H7 (cell line): Measurements from ENCODE around the gene CDT1. TPM values are rescaled to one million over a fixed set of nuclear protein-coding genes. Genes with fewer than 3 reads are reported as not detected.

Experiments used
- DNase-seq: peaks from one replicate; pipeline ENCODE4 v3.0.0; 2012
- H3K27me3 ChIP-seq: 2 replicates; pipeline ENCODE4 v1.6.0; 2011; ENCODE audit warnings: mild to moderate bottlenecking, low read length; ENCODE audit not compliant: control insufficient read depth, insufficient read depth
- H3K36me3 ChIP-seq: replicated peaks from 2 replicates; pipeline ENCODE4 v1.5.1; 2011; ENCODE audit warnings: low read length; ENCODE audit not compliant: control insufficient read depth, insufficient read depth
- H3K4me3 ChIP-seq: 2 replicates; pipeline ENCODE4 v1.5.1; 2011; ENCODE audit warnings: low read depth, mild to moderate bottlenecking, control low read depth, low read length, moderate library complexity; ENCODE audit not compliant: insufficient read depth
- total RNA-seq: library from RNA; depleted of rRNA; stranded (reverse); fragments of >200 nt; shearing (Covaris generic); gene quantifications from 2 replicates; pipeline ENCODE4 v1.2.3, GENCODE V29; 2014; rRNA removed

Gene CDT1
- 120 and 176 TPM in 2 replicates for total RNA-seq

DNA sequence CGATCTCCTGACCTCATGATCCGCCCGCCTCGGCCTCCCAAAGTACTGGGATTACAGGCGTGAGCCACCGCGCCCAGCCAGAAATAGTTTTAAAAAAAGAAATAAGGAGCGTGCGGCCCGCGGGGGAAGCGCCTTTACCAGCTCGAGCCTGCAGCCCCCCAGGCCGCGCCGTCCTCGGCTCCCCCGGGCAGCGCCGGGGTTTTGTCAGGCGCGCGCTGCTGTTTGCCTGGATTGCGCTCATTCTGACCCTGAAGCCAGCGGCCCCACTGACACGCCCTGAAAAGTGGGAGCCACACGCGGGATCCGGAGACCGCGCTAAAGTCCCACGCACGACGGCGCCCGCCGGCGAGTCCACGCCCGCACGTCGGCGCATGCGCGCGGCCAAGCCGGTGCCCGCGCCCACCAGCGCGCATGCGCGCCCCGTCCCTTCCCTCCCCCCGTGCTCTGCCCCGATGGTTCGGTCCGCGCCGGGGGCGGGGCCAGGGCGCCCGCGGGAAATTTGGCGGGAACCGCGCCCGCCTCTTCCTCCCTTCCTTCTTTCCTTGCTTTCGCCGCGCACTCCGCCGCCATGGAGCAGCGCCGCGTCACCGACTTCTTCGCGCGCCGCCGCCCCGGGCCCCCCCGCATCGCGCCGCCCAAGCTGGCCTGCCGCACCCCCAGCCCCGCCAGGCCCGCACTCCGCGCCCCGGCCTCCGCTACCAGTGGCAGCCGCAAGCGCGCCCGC lies at the start of gene CDT1:
Gene CDT1 (plus strand): TSS at position 526 of the 724 bp plus-strand sequence. CDS start 43 bp downstream, at position 569.
- Histone ChIP-seq H3K4me3 (peak within 1 kb of the TSS; percentile 85), H3K36me3 (peaks cover 27% of the 10 kb centered on the region), H3K27me3 (no peaks in the 10 kb centered on the region)
- DNase-seq: peak; percentile 100

GRCh38 chr16:88754109-88754911 lies 49.3 kb upstream of the CDT1 start:
- H3K4me3 ChIP-seq: no peak overlapping the region
- DNase-seq: no peak
- H3K27me3 ChIP-seq: no peaks in the 10 kb centered on the region
- H3K36me3 ChIP-seq: no peaks in the 10 kb centered on the region

DNA sequence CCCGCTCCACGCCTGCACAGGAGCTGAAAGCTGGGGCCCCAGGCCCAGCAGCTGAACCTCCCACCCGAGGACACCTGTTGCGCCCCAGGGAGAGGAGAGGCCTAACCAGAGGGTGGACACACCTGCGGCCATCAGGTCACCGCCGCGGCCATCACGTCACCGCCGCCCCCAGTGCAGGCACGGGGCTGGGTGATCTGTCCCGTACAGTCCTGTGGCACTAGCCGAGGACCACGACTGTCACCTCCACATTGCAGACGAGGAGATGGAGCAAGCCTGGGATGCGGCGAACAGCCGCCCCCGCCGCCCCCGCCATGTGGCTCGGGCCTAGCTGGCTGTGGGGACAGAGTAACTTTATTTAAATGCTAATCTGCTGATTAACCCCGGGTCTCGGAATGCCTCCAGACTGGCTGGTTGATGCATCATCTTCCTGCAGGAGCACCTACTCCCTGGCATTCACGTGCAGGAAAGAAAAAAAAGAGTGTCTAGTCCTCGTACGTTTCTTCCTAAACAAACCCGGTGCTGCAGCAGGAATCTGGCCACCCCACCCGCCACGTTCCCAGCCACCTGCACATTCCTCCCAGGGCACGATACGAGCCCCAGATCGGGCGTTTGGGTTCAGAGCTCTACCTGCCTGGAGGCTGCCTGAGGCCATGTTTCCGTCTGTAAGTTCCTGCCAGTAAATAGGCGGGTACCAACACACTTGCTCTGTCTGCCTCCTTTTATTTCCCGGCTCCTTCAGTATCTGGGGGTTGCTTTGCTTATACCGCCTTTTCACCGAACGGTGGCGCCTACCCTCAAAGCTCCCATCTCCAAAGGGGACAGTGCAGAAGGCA lies 48.5 kb upstream of the CDT1 start:
- Histone ChIP-seq H3K27me3 (no peaks in the 10 kb centered on the region), H3K36me3 (no peaks in the 10 kb centered on the region), H3K4me3 (no peak overlapping the region)
- peak; percentile 91 for DNase-seq

DNA sequence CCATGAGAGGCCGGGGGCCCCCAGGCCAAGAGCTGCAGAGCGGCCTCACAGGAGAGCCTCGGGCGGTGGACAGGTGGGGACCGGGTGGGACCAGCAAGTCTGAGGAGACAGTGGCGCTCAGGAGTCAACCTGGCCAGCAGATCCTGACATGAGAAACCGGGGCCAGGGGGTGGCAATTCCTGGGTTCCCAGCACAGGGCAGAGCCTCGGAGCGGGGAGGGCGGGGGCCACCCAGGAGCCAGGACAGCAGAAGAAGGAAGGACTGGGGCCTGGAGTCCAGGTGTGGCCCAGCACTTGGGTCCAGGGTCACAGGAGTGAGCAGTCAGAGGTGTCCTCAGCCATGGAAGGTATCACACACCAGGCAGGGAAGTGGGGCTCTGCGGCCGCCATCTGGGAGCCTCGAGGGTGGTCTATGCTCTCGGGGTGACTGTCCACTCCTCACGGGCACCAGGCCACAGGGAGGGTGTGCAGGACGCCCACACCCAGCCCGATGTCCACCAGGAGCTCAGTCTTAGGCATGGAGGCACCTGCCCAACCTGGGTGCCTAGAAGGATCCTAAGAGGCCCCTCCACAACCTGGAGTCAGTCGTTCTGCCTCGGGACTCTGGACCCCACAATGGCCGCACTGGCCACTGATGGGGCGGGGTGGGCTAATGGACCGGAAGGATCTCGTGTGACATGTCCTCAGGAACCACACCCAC lies 47.7 kb upstream of the CDT1 start:
- no peaks in the 10 kb centered on the region for H3K36me3 ChIP-seq
- H3K27me3 ChIP-seq: no peaks in the 10 kb centered on the region
- no peak for DNase-seq
- H3K4me3 ChIP-seq: no peak overlapping the region

DNA sequence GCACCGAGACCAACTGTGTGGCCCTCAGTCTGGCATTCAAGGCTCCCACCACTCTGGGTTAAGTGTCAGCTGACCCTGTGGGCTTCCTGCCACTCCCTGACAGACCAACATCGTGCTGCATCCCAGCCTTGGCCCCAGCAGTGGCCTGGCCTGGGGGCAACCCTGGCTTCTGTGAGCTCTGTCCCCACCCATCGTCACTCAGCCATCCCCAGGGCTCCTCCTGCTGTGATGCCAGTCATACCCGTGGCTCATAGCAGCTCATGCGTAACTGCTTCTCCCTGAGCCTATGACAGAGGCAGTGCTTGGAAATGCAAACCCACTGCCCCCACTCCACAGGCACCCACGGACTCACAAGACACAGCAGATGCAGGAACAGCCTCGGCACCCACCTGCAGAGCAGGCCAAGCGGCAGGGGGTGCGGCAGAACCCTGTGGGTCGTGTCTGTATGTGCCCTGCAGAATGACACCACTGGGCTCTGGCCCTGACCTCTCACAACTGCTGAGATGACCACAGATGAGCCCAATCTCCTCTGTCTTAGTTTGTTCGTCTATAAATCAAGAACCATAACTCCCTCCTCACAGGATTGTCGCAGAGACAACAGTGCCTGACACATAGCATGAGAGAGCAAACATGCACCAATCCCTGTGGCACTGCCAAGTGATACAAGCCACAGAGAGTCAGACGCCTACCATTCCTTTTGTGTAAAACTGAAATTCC lies 45.2 kb upstream of the CDT1 start:
- Histone ChIP-seq H3K4me3 (no peak overlapping the region), H3K36me3 (no peaks in the 10 kb centered on the region), H3K27me3 (no peaks in the 10 kb centered on the region)
- no peak for DNase-seq

- no peaks in the 10 kb centered on the region for H3K27me3 ChIP-seq
- DNase-seq: no peak
- H3K36me3 ChIP-seq: no peaks in the 10 kb centered on the region
- H3K4me3 ChIP-seq: no peak overlapping the region
Measured at GRCh38 chr16:88758944-88759244, 44.7 kb upstream of the CDT1 start.

DNA sequence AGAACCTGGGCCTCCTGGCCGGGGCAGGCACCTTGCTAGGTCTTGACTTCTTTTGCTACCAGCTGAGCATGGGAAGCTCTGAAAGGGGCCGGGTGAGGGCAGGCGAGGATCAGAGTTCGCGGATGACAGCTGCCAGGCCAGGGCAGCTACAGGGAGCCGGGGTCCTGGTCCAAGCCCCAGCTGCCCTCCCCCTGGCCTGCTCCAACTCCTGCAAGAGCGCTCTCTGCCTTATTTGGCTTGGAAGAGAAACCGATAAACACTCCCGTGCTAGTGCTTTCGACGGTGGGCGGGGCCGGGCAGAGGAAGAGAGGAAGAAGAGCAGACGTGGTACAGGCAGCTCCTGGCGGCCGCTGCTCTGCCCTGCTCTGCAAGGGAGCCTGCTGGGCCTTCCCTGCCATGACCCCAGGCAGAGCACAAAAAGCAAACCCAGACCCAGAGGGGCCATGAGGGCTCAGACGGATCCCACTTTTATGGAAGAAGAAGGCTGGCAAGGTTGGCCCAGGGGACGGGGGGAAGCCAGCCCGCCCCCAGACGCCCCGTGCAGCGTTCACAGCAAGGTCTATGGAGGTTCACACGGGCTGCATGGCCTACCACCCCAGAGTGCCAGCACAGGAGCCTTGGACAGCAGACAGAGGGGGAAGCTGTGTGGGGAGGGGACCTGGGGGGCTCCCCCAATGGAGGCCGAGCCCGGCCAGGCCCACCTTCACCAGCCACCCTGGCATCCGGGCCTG lies 44.2 kb upstream of the CDT1 start:
- Histone ChIP-seq H3K27me3 (no peaks in the 10 kb centered on the region), H3K36me3 (no peaks in the 10 kb centered on the region), H3K4me3 (no peak overlapping the region)
- DNase-seq: peak; percentile 94

DNA sequence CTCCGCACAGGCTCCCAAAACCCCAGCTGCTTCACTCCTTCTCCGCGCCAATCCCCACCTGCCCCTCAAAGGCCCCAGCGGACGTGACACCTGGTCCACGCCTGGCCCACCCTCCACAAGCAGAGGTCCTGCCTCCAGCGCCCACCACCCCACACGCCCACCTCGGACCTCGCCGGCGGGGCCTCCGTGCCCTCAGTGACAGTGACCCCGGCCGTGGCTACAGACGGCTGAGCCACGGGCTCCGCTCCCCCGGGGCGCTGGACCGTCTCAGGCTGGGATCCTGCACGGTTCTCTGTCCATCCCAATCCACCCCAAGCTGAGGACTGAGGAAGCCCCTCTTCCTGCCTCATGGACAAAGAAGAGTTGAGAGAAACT lies 43.6 kb upstream of the CDT1 start:
- Histone ChIP-seq H3K36me3 (no peaks in the 10 kb centered on the region), H3K4me3 (no peak overlapping the region), H3K27me3 (no peaks in the 10 kb centered on the region)
- DNase-seq: no peak

- H3K36me3 ChIP-seq: no peaks in the 10 kb centered on the region
- no peaks in the 10 kb centered on the region for H3K27me3 ChIP-seq
- H3K4me3 ChIP-seq: no peak overlapping the region
- no peak for DNase-seq
Measured at GRCh38 chr16:88760424-88761142, 43.0 kb upstream of the CDT1 start.

- no peaks in the 10 kb centered on the region for H3K36me3 ChIP-seq
- no peaks in the 10 kb centered on the region for H3K27me3 ChIP-seq
- DNase-seq: no peak
- no peak overlapping the region for H3K4me3 ChIP-seq
Measured at GRCh38 chr16:88761143-88761534, 42.5 kb upstream of the CDT1 start.

GRCh38 chr16:88761830-88762229 lies 41.8 kb upstream of the CDT1 start:
- Histone ChIP-seq H3K27me3 (no peaks in the 10 kb centered on the region), H3K4me3 (no peak overlapping the region), H3K36me3 (no peaks in the 10 kb centered on the region)
- DNase-seq: no peak

GRCh38 chr16:88762258-88762870 lies 41.2 kb upstream of the CDT1 start:
- Histone ChIP-seq H3K4me3 (no peak overlapping the region), H3K27me3 (no peaks in the 10 kb centered on the region), H3K36me3 (no peaks in the 10 kb centered on the region)
- no peak for DNase-seq
